ENCODE data around the gene POU2AF1.

The POU2AF1 gene

DNA sequence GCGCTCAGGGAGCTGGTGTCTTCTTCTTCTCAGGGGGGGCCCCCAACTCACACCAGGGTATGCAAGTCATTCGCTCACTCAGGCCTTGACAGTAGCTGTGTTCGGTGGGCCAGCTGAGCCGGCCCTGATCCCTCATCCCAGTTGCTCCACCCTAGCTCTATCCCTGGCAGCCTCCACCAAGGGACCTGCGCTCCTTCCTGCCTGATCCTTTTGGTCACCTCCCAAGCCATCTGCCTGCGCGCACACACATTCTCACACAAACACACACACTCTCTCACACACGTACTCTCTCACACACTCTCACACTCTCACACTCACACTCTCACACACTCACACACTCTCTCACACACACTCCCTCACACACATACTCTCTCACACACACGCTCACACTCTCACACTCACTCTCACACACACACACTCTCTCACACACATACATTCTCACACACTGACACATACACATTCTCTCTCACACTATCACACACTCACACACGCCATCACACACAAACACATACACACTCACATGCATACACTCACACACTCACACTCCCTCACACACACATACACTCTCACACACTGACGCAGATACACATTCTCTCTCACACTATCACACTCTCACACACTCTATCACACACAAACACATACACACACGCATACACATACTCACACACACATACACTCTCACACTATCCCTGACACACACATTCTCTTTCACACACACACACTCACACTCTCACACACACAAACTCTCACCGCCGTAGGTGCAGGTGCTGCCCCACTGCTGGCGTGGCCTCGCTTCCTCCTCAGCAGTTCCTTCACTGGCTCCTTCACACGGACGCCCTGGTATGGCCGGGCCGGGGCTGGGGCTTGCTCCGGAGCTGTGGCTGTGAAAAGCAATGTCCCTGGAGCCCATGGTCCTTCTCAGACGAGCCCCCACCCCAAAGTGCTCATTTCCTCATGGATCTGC, 20.8 kb downstream of the POU2AF1 start:
- TF ChIP-seq, protein P1, sequence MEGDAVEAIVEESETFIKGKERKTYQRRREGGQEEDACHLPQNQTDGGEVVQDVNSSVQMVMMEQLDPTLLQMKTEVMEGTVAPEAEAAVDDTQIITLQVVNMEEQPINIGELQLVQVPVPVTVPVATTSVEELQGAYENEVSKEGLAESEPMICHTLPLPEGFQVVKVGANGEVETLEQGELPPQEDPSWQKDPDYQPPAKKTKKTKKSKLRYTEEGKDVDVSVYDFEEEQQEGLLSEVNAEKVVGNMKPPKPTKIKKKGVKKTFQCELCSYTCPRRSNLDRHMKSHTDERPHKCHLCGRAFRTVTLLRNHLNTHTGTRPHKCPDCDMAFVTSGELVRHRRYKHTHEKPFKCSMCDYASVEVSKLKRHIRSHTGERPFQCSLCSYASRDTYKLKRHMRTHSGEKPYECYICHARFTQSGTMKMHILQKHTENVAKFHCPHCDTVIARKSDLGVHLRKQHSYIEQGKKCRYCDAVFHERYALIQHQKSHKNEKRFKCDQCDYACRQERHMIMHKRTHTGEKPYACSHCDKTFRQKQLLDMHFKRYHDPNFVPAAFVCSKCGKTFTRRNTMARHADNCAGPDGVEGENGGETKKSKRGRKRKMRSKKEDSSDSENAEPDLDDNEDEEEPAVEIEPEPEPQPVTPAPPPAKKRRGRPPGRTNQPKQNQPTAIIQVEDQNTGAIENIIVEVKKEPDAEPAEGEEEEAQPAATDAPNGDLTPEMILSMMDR (IDR thresholded peaks at IDR 0.05; ENCODE audit: control extremely low read depth, extremely low read depth, low read depth, missing control alignments) = no peak
- ChIA-PET CTCF (interaction anchor here (1.1 to 32.6 kb wide), 3 partner anchors 10 to 61 kb away, joined by 3 to 636 read pairs (median 4); partner anchors contain the start of gene POU2AF1), POLR2A (interaction anchor here (1.0 kb wide), 1 partner anchor 59 kb away, joined by 3 read pairs; no protein-coding TSS in a partner anchor)
- DNase-seq (ENCODE audit: extremely low spot score) = no peak

DNA sequence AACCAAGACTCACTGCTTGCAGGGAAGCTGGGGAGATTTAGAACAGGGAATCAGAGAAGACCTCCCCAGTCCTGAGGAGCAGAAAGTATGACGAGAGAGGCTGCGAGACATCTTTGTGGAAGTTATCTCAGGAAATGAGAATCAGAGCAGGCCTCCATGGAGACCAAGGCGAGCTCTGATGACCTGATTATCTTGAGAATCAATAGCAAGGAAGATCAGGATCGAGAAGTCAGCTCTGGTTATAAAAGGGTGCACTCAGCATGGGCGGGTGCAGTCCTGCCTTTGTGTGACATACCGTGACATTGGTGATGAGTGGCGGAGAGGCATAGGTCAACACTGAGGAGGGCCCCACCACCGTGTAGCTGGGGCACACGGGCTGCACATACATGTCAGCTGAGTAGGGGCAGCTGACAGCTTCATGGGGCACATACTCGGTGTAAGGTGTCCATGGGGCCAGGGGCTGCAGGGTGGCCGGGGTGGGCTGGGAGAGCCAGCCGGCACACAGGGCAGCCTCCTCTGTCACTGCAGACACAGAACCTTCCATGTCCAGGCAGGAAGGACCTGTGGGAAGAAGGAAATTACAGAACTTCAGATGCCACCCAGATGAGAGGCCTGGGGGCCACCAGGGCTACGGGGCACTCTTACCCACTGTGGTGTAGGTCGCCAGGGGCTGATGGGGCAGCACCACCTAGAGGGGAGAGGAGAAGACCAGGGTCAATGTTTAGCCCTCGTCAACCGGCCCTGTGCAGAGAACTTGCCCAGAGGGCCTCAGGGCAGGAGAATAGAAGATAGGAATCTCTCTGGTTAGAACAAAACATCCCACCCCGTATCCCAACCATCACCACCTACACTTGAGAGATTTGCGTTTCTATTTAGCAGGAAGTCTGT, 21.7 kb downstream of the POU2AF1 start:
- POLR2A ChIA-PET = interaction anchor here (1.0 kb wide), 1 partner anchor 59 kb away, joined by 3 read pairs; no protein-coding TSS in a partner anchor
- CTCF ChIA-PET = interaction anchor here (1.5 to 32.6 kb wide), 2 partner anchors 22 to 62 kb away, joined by 3 to 636 read pairs; partner anchors contain the start of gene POU2AF1
- DNase-seq (ENCODE audit: extremely low spot score) = no peak

DNA sequence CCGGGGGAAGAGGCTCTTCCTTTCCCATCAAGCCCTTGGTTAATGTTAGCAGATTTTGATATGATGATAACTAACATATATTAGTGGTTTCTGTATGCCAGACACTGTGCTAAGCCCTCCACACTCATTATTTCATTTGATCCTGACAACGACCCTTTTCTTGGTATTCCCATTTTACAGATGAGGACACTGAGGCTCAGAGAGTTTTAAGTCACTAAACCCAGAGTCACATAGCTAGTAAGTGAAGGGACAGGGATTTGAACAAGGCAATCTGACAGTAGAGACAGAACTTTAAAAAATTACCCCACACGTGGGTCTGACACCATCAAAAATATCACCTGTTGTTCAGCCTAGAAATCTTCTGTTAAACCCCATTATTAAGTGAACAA, 22.4 kb downstream of the POU2AF1 start:
- TF ChIP-seq, protein P1 (IDR thresholded peaks at IDR 0.05; ENCODE audit: control extremely low read depth, extremely low read depth, low read depth, missing control alignments) = no peak
- ChIA-PET CTCF (interaction anchor here (1.5 to 32.6 kb wide), 3 partner anchors 13 to 62 kb away, joined by 3 to 636 read pairs (median 4); partner anchors contain the start of gene POU2AF1), POLR2A (no interaction called here)
- DNase-seq (ENCODE audit: extremely low spot score) = no peak

More for the DNA sequence above, 21.7 kb downstream of the POU2AF1 start:
- TF ChIP-seq, protein P1 (IDR thresholded peaks at IDR 0.05; ENCODE audit: control extremely low read depth, extremely low read depth, low read depth, missing control alignments) = no peak

DNA sequence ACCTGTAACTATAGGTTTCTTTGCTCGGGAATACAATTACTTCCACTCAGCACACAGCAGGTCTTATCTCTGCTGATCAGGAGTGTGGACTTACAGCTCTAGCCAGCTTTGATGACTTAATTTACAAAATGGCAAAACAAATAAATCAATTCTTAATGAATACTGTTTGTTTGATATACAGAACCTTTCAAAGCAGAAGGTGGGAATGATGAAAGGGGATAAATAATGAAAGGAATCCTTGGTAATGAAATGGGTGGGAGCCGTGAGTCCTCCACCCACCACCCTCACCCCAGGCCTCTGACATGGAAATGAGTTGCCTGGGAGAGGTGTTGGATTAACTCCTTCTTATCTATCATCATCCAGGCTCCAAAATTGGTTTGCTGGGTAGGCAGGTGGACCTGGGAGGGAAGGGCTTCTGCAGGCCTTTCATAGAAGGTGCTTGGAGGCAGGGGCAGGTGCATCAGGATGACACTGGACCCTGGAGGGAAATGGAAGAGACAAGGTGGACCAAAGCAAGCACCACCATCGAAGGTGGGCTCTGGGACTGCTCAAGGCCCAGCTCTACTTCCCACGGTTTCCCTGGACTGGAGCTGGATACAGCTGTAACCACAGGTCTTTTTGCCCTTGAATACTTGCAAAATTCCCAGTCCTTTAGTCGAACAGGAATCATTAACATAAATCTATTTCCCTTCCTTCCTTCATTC, 23.0 kb downstream of the POU2AF1 start:
- DNase-seq (ENCODE audit: extremely low spot score) = no peak
- ChIA-PET POLR2A (no interaction called here), CTCF (interaction anchor here (1.7 to 32.6 kb wide), 3 partner anchors 14 to 90 kb away, joined by 4 to 636 read pairs (median 7); no protein-coding TSS in a partner anchor)
- TF ChIP-seq, protein P1 (IDR thresholded peaks at IDR 0.05; ENCODE audit: control extremely low read depth, extremely low read depth, low read depth, missing control alignments) = no peak

DNA sequence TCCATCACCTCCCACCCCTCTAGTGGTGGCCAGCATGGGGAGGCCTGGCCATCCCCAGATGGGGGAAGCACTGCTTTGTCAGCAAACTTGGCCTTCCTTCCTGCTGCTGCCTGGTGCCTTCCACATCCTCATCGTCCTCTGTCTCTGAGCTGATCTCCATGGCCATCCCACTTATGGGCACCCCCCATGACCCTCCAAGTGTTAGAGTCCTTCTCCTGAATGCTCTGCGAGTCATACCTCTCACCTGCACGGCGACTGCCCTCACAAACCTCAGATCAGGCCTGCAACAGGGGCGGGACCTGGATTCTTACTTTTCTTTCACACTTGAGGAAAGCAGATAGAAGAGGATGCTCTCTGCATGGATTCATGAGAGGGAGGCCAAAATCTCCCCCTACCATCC, 24.0 kb downstream of the POU2AF1 start:
- ChIA-PET CTCF (interaction anchor here (0.7 to 32.6 kb wide), 5 partner anchors 13 to 91 kb away, joined by 4 to 636 read pairs (median 6); no protein-coding TSS in a partner anchor), POLR2A (interaction anchor here (1.0 kb wide), 2 partner anchors 69 to 92 kb away, joined by 3 to 4 read pairs; no protein-coding TSS in a partner anchor)
- no peak for DNase-seq (ENCODE audit: extremely low spot score)
- TF ChIP-seq, protein P1 (IDR thresholded peaks at IDR 0.05; ENCODE audit: control extremely low read depth, extremely low read depth, low read depth, missing control alignments) = no peak

Measured in GM10248 (cell line).